HCEC 1CT (cell line): ENCODE data around the gene EPYC.

Experiments used
- DNase-seq: peaks from one replicate; pipeline ENCODE4 v3.0.0-alpha.2; 2017

EPYC gene

GRCh38 chr12:91004872-91005271 is at the start of gene EPYC:
Gene EPYC (minus strand): TSS chr12:91004972. CDS start chr12:91002565, 2,407 bp downstream.
- no peak for DNase-seq

- peak; percentile 59 for DNase-seq
Measured at GRCh38 chr12:91053951-91054715, 49.4 kb upstream of the EPYC start.

- no peak for DNase-seq
Measured at GRCh38 chr12:91052026-91052425, 47.3 kb upstream of the EPYC start.

GRCh38 chr12:91044586-91044985 is 39.8 kb upstream of the EPYC start:
- no peak for DNase-seq

- no peak for DNase-seq
Measured at GRCh38 chr12:91043408-91043807, 38.6 kb upstream of the EPYC start.

GRCh38 chr12:91040096-91040755 is 35.5 kb upstream of the EPYC start:
- DNase-seq, result peak; percentile 45

GRCh38 chr12:91037276-91037675 is 32.5 kb upstream of the EPYC start:
- DNase-seq, result no peak

- DNase-seq, result no peak
Measured at GRCh38 chr12:91033251-91033650, 28.5 kb upstream of the EPYC start.

GRCh38 chr12:91023326-91024004 is 18.7 kb upstream of the EPYC start:
- peak; percentile 91 for DNase-seq

GRCh38 chr12:91021076-91021475 is 16.3 kb upstream of the EPYC start:
- no peak for DNase-seq

GRCh38 chr12:91019455-91019854 is 14.7 kb upstream of the EPYC start:
- no peak for DNase-seq

- DNase-seq, result no peak
Measured at GRCh38 chr12:91017511-91018263, 12.9 kb upstream of the EPYC start.

GRCh38 chr12:91017043-91017442 is 12.3 kb upstream of the EPYC start:
- DNase-seq, result no peak

- no peak for DNase-seq
Measured at GRCh38 chr12:91009319-91009950, 4.7 kb upstream of the EPYC start.

GRCh38 chr12:91007531-91008290 is 2.9 kb upstream of the EPYC start:
- DNase-seq, result no peak

- no peak for DNase-seq
Measured at GRCh38 chr12:91003737-91004136, 1.0 kb downstream of the EPYC start.

- DNase-seq, result no peak
Measured at GRCh38 chr12:91001306-91001705, 3.5 kb downstream of the EPYC start.

- peak; percentile 59 for DNase-seq
Measured at GRCh38 chr12:90999966-91000365, 4.8 kb downstream of the EPYC start.

GRCh38 chr12:90999527-90999926 is 5.2 kb downstream of the EPYC start:
- peak; percentile 49 for DNase-seq

GRCh38 chr12:90995010-90995409 is 9.8 kb downstream of the EPYC start:
- DNase-seq, result no peak

GRCh38 chr12:90991952-90992465 is 12.8 kb downstream of the EPYC start:
- DNase-seq, result no peak

- no peak for DNase-seq
Measured at GRCh38 chr12:90990611-90991010, 14.2 kb downstream of the EPYC start.
